ENCODE results near the gene DNMT3A.

GRCh38 chr2:25303633-25304236 is 38.0 kb downstream of the DNMT3A start:
- no peak for TF ChIP-seq POLR2AphosphoS5 (IDR thresholded peaks at IDR 0.05)
- no peak for TF ChIP-seq CTCF (IDR thresholded peaks at IDR 0.05)
- TF ChIP-seq POLR2A (IDR thresholded peaks at IDR 0.05): no peak
- TF ChIP-seq EP300 (IDR thresholded peaks at IDR 0.05; ENCODE audit: low read depth): no peak
